Measurements from ENCODE around the gene TCP1.
"Not testable (repeated sequence)": the region's sequence is repeated elsewhere in the genome, so short reads cannot be mapped to it uniquely, and the experiment has no call there.

TCP1 gene

GRCh38 chr6:159777240-159777904 lies 12.0 kb downstream of the TCP1 start:
- DNase-seq (ENCODE audit: low read depth, low spot score): no peak

GRCh38 chr6:159772196-159772595 lies 17.2 kb downstream of the TCP1 start:
- DNase-seq (ENCODE audit: low read depth, low spot score): no peak

- DNase-seq (ENCODE audit: low read depth, low spot score): no peak
These were observed 19.9 kb downstream of the TCP1 start for GRCh38 chr6:159769470-159769869.

- no peak for DNase-seq (ENCODE audit: low read depth, low spot score)
These were observed 22.5 kb downstream of the TCP1 start for GRCh38 chr6:159766906-159767305.

- DNase-seq (ENCODE audit: low read depth, low spot score): no peak
These were observed 26.6 kb downstream of the TCP1 start for GRCh38 chr6:159762681-159763293.

GRCh38 chr6:159761873-159762680 lies 27.3 kb downstream of the TCP1 start, which contains the start of gene ACAT2:
Gene ACAT2, plus strand, starts transcription at chr6:159762045. Its CDS starts 43 bp downstream, at chr6:159762088.
- peak; percentile 98 for DNase-seq (ENCODE audit: low read depth, low spot score)

- DNase-seq (ENCODE audit: low read depth, low spot score): peak; percentile 67
These were observed 28.1 kb downstream of the TCP1 start for GRCh38 chr6:159761129-159761872.

- DNase-seq (ENCODE audit: low read depth, low spot score): peak; percentile 87
These were observed 28.8 kb downstream of the TCP1 start for GRCh38 chr6:159760602-159761057.

- DNase-seq (ENCODE audit: low read depth, low spot score): no peak
These were observed 29.8 kb downstream of the TCP1 start for GRCh38 chr6:159759645-159760044.

GRCh38 chr6:159758031-159759001 lies 31.1 kb downstream of the TCP1 start:
- DNase-seq (ENCODE audit: low read depth, low spot score): no peak

- DNase-seq (ENCODE audit: low read depth, low spot score): no peak
These were observed 32.9 kb downstream of the TCP1 start for GRCh38 chr6:159756508-159756907.

- no peak for DNase-seq (ENCODE audit: low read depth, low spot score)
These were observed 34.2 kb downstream of the TCP1 start for GRCh38 chr6:159754959-159755914.

- no peak for DNase-seq (ENCODE audit: low read depth, low spot score)
These were observed 35.0 kb downstream of the TCP1 start for GRCh38 chr6:159754401-159754800.

GRCh38 chr6:159753081-159753872 lies 36.1 kb downstream of the TCP1 start:
- DNase-seq (ENCODE audit: low read depth, low spot score): no peak

GRCh38 chr6:159751448-159751847 lies 38.0 kb downstream of the TCP1 start:
- DNase-seq (ENCODE audit: low read depth, low spot score): no peak

- not testable (repeated sequence) for DNase-seq (ENCODE audit: low read depth, low spot score)
These were observed 41.3 kb downstream of the TCP1 start for GRCh38 chr6:159748127-159748526.

GRCh38 chr6:159746759-159747158 lies 42.6 kb downstream of the TCP1 start:
- no peak for DNase-seq (ENCODE audit: low read depth, low spot score)

GRCh38 chr6:159745081-159745480 lies 44.3 kb downstream of the TCP1 start:
- DNase-seq (ENCODE audit: low read depth, low spot score): no peak

GRCh38 chr6:159742165-159742564 lies 47.2 kb downstream of the TCP1 start:
- DNase-seq (ENCODE audit: low read depth, low spot score): no peak

Data from ELF-1 (cell line).